ENCODE results near the gene TCF25.
"Not testable (repeated sequence)": the region's sequence is repeated elsewhere in the genome, so short reads cannot be mapped to it uniquely, and the experiment has no call there.

Gene TCF25

DNA sequence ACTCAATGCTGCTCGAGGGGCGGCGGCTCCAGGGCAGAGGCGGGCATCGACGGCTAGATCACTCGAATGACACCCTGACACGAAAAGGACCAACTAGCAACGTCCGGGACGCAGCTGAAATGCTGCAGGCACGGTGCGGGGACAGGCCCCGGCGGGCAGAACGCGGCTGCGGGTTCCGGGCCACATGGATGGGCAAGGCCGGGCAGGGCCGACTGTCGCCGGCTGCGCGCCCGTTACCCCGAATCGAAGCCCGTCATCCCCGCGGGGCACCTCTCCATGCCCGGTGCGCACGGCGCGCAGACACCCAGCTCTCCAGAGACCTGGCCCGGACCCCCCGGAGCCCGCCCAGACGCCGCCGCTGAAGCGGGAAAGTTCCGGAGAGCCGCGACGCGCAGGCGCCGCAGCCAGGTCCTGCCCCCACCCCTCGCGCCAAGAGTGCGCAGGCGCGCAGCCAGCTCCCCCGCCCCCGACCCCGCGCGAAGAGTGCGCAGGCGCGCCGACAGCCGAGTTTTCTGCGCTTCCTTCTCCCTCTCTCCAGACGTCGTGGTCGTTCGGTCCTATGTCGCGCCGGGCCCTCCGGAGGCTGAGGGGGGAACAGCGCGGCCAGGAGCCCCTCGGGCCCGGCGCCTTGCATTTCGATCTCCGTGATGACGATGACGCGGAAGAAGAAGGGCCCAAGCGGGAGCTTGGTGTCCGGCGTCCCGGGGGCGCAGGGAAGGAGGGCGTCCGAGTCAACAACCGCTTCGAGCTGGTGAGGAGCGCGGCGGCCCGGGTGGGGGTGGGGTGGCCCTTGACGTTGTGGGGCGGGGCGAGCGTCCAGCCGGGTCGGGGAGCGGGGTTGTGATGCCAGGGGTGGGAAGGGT is at the start of gene TCF25:
TSS of gene TCF25 (plus strand) at position 484 of the 863 bp plus-strand sequence. CDS start at position 560, 76 bp downstream.
- peak; percentile 82 for DNase-seq (ENCODE audit: low spot score)

GRCh38 chr16:89823824-89824148 is 49.6 kb upstream of the TCF25 start:
- DNase-seq (ENCODE audit: low spot score): not testable (repeated sequence)

DNA sequence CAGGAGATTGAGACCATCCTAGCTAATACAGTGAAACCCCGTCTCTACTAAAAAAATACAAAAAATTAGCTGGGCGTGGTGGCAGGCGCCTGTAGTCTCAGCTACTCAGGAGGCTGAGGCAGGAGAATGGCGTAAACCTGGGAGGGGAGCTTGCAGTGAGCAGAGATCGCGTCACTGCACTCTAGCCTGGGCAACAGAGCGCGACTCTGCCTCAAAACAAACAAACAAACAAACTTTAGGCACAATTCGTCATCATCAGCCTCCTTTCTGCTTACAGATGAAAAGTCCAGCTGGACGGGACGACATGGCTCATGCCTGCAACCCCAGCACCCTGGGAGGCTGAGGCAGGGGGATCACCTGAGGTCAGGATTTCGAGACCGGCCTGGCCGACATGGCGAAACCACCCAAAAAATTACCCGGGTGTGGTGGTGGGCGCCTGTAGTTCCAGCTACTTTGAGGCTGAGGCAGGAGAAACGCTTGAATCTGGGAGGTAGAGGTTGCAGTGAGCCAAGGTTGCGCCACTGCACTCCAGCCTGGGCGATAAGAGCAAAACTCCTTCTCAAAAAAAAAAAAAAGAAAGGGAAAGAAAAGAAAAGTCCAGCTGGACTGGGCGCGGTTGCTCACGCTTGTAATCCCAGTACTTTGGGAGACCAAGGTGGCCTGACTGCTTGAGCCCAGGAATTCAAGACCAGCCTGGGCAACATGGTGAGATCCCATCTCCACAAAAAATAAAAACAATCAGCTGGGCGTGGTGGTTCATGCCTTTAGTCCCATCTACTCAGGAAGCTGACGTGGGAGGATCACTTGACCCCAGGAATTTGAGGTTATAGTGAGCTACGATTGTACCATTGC is 46.6 kb upstream of the TCF25 start:
- DNase-seq (ENCODE audit: low spot score): no peak

DNA sequence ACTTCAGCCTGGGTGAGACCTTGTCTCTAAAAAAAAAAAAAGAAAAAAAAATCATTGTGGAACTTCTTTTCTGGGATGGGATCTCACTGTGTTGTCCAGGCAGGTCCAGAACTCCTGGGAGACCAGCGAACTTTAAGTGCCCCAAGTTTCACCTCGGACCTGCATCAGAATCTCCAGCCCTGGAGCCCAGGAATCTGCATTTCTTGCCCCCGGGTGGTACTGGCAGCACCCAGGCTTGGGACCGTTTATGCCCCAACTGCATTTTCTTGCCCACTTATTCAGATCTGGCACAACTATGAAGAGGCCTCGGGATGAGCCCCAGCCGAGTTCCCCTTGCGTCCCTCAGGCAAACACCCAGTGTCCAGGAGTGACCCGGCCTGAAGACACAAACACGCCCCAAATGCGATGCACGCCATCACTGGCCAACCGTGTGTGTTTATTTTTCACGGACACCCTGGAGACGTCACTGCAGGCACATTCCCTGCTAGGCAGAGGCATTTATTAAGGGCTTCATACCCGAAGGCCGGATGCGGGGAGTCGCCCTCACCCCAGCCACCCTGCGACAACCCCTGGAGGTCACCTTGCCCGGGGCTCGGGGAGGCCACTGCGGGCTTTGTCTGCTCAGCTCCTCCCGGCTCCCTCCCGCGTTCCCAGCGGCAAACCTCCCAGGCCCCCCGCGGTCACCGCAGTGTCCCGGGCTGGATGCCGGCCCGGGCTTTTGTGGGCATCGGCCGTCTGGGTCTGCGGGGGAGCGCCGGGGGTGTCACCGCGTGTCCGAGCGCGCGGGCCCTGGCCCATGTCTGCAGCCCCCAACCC is 45.8 kb upstream of the TCF25 start:
- DNase-seq (ENCODE audit: low spot score): peak; percentile 15

GRCh38 chr16:89828199-89828869 is 45.1 kb upstream of the TCF25 start, which contains the start of gene SPIRE2:
SPIRE2 (plus strand) TSS chr16:89828475; CDS start chr16:89828551, 76 bp downstream.
- DNase-seq (ENCODE audit: low spot score): peak; percentile 17

- no peak for DNase-seq (ENCODE audit: low spot score)
These were observed 44.3 kb upstream of the TCF25 start for GRCh38 chr16:89828870-89829629.

DNA sequence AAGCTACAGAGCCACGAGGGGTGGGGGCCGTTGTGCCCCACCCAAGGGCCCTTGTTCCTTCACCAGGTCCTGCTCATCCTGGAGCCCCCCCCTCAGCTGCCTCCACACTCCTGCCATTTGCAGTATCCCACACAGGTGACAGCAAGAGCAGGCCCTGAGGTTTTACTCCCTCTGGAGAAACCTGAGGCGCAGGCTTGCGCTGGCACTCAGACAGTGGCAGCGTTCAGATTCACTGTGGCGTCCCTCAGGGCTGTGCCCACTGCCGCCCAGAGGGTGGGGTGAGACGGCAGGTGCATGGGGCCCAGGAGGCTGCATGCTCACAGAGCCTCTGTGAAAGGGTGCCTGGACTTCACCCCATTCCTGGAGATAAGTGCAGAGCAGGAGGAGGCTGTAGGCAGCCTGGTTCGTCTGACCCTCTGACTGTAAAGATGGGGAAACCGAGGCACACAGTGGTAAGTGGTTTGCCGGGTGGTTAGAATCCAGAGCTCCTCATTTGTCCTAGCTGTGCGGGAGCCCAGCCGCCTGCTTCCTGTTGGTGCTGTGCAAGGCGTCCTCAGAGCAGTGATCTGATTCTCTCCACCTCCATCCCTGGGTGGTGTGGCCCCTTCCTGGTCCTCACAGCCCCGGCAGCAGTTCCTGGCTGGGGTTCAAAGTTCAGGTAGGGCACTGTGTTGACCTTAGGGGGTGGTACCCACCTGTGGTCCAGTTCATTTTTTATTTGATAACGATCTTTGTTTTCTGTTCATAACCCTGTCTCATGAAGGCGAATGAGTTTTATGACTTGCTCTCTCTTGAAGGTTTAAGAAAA is 43.6 kb upstream of the TCF25 start:
- no peak for DNase-seq (ENCODE audit: low spot score)

- no peak for DNase-seq (ENCODE audit: low spot score)
These were observed 41.5 kb upstream of the TCF25 start for GRCh38 chr16:89831810-89832328.

- not testable (repeated sequence) for DNase-seq (ENCODE audit: low spot score)
These were observed 39.6 kb upstream of the TCF25 start for GRCh38 chr16:89833664-89834363.

GRCh38 chr16:89834813-89835363 is 38.5 kb upstream of the TCF25 start:
- not testable (repeated sequence) for DNase-seq (ENCODE audit: low spot score)

- not testable (repeated sequence) for DNase-seq (ENCODE audit: low spot score)
These were observed 36.9 kb upstream of the TCF25 start for GRCh38 chr16:89836484-89836883.

DNA sequence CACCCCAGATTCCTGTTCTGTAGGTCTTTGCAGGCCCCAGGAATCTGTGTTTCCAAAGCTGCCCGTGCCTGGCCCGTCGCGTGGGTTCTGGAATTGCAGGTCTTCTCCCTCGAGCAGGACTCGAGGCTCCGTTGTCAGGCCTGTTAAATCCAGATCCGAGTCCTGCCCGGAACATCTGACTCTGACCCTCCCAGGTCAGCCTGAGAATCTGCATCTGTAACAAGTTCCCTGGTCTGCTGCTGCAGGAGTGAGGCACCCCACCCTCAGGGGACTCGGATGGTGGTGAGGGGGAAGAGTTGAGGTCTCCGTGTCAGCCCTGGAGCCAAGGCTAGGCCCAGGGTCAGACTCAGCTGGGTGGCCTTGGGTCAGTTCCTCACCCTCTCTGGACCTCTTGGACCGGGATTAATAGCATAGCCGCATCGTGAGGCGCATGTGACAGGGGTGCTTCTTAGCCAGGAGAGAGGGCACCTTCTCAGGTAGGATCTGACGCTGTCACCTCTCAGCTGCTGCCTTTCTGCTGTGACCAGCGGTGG is 36.3 kb upstream of the TCF25 start:
- DNase-seq (ENCODE audit: low spot score): no peak

DNA sequence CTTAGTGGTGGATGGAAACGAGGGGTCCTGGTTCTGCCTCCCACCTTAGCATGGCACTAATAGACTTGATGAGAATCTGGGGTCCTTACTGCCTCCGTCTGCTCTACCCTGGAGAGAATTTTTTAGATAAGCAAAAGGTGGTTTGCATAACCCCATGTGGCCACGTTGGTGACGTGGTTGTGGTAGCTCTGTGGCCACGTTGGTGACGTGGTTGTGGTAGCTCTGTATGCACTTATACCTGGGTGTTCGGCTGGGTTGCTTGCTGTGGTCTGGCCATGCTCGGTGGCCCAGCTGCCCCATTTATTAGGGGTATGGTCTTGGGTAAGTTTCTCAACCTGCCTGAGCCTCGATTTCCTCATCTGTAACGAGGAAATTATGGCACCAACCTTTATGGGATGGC is 32.1 kb upstream of the TCF25 start:
- DNase-seq (ENCODE audit: low spot score): no peak

DNA sequence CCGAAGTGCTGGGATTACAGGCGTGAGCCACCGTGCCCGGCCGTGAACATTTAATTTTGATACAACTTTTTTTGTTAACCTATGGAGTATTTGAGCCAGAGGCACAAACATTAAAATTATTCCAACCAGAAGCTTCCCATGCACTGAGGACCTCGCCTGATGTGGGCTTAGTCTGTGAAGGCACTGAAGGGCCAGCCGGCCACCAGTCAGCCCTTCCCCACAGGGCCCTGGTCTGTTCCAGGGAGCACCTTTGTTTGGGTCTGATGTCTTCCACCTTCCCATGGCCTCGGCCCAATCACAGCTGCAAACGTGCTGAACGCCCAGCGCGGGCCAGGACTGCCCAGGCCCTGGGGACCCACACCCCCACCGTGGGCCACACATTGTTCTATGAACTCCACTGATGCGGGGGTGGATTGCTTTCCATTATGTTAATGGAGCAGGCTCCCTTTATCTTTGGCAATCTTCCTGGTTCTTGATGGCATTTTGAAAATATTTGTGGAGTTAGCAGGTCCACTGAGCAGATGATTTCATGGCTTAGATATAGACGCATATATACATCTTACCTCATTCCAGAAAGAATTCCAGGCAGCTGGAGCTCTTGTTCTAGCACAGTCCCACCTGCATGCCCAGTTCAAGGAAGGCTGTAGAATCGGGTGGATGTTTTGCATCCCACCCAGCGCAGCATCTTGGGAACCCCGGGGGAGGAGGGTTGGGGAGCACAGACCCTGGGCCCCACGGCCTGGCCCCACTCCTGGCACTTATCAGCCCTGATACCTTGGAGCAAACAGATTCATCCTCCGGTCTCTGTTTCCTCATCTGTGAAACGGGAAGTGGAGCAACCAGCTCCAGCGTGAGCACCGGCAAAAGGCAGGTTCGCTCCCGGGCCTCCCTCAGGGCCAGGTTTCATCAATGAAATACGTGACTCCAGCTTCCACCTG is 30.7 kb upstream of the TCF25 start:
- DNase-seq (ENCODE audit: low spot score): no peak

DNA sequence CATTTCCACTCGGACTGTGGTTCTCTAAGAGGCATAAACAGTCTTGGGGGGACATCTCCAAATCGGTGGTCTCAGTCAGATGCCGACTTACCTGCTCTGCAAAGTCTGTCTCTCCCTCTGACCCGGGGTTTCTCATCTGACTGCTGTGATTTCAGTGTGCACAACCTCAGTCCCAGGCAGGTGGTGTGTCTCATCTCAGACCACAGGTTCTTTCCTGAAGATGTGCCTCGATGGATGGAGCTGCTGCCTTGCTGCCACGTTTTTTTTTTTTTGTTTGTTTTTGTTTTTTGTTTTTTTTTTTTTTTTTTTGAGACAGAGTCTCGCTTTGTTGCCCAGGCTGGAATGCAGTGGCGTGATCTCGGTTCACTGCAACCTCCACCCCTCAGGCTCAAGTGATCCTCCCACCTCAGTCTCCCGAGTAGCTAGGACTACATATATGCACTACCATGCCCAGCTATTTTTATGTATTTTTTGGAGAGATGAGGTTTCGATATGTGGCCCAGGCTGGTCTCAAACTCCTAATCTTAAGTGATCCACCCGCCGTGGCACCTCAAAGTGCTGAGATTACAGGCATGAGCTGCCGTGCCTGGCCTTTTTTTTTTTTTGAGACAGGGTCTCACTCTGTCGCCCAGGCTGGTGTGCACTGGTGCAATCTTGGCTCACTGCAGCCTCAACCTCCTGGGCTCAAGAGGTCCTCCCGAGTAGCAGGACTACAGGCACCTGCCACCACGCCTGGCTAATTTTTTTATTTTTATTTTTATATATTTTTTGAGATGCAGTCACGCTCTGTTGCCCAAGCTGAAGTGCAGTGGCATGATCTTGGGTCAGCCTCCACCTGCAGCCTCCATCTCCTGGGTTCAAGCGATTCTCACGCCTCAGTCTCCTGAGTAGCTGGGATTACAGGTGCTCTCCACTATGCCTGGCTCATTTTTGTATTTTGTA is 29.7 kb upstream of the TCF25 start:
- no peak for DNase-seq (ENCODE audit: low spot score)

GRCh38 chr16:89844739-89845339 is 28.6 kb upstream of the TCF25 start:
- no peak for DNase-seq (ENCODE audit: low spot score)
